ENCODE results near the gene METTL21C. TPM values are rescaled to one million over a fixed set of nuclear protein-coding genes. Genes with fewer than 3 reads are reported as not detected.

METTL21C gene
- total RNA-seq, 1 experiment from 2014 or later: not detected

GRCh38 chr13:102693776-102694175, 1.1 kb downstream of the METTL21C start:
- Histone ChIP-seq H3K27me3 (ENCODE audit: insufficient read depth, low read depth) (no peaks in the 10 kb centered on the region), H3K9me3 (ENCODE audit: insufficient read depth, low read depth) (no peaks in the 10 kb centered on the region), H3K36me3 (ENCODE audit: low read depth) (no peaks in the 10 kb centered on the region), H3K27ac (no peak overlapping the region), H3K4me2 (no peak overlapping the region), H3K79me2 (ENCODE audit: low read depth) (no peaks in the 10 kb centered on the region), H4K20me1 (ENCODE audit: insufficient read depth) (no peaks in the 10 kb centered on the region), H3K4me1 (replicated peaks; ENCODE audit: insufficient read depth) (peaks cover 6% of the 10 kb centered on the region; the same call in 1 of the 2 replicates), H3K9me2 (ENCODE audit: insufficient read depth) (no peaks in the 10 kb centered on the region), H3F3A (ENCODE audit: insufficient read depth, low read depth) (no peaks in the 10 kb centered on the region), H3K4me3 (no peak overlapping the region), H2AFZ (no peak overlapping the region)
- ChIA-PET CTCF (interaction anchor here (0.6 kb wide), 1 partner anchor 554 kb away, joined by 3 read pairs; no protein-coding TSS in a partner anchor), POLR2A (ENCODE audit: unreplicated experiment) (no interaction called here)
- no TSS peak for BruUV-seq (replicated peaks)
- intact Hi-C loops (cut with micrococcal nuclease; ENCODE audit: unreplicated experiment): no loop called here
- TF ChIP-seq CTCF (conservative IDR thresholded peaks at IDR 0.05) (no peak), EZH2 (IDR thresholded peaks at IDR 0.05; ENCODE audit: low read depth) (no peak)
- DNase-seq: no peak

DNA sequence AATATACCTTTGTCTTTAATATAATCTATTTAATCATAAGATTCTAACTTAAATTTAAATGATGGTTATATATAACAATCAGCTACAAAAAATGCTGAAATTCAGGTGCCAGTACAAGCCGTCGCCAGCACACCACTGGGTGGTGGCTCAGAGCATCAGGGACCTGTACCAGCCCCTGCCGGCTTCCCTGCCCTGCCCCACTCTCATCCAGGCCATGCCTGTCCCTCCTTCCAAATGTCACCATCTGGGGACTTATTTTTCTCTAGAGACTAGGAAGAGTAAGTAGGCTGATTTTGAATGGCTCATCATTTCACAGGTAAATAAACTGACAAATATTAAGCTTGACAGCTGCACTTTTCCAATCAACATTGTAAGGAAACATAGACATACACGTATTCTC, 1.6 kb downstream of the METTL21C start:
- POLR2A ChIA-PET (ENCODE audit: unreplicated experiment): no interaction called here
- no TSS peak for BruUV-seq (replicated peaks)
- CTCF ChIA-PET: no interaction called here

DNA sequence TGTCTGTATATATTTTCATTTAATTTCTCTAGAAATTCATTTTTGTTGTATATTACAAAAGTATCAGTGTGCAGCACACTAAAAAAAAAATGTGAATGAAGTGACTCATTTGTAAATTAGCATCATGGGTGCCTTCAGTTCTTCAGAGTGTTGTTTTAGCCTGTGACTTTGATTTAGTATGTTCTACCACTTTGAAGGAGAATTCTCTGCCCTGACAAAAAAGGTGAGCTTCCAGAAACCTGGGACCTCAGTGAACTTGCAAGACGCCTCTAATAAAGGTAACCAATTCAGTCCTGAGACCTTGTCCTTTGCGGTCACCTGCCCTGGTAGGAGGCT, 2.4 kb downstream of the METTL21C start:
- no peak overlapping the region for H3K4me3 ChIP-seq
- peaks cover 6% of the 10 kb centered on the region; the same call in 1 of the 2 replicates for H3K4me1 ChIP-seq (replicated peaks; ENCODE audit: insufficient read depth)
- H3K4me2 ChIP-seq: no peak overlapping the region
- intact Hi-C loops (cut with micrococcal nuclease; ENCODE audit: unreplicated experiment): no loop called here
- H4K20me1 ChIP-seq (ENCODE audit: insufficient read depth): no peaks in the 10 kb centered on the region
- H2AFZ ChIP-seq: no peak overlapping the region
- H3F3A ChIP-seq (ENCODE audit: insufficient read depth, low read depth): no peaks in the 10 kb centered on the region
- H3K27me3 ChIP-seq (ENCODE audit: insufficient read depth, low read depth): no peaks in the 10 kb centered on the region
- H3K36me3 ChIP-seq (ENCODE audit: low read depth): no peaks in the 10 kb centered on the region
- H3K9me2 ChIP-seq (ENCODE audit: insufficient read depth): no peaks in the 10 kb centered on the region
- H3K9me3 ChIP-seq (ENCODE audit: insufficient read depth, low read depth): no peaks in the 10 kb centered on the region
- H3K79me2 ChIP-seq (ENCODE audit: low read depth): no peaks in the 10 kb centered on the region
- DNase-seq: no peak
- BruUV-seq (replicated peaks): no TSS peak
- ChIA-PET CTCF (no interaction called here), POLR2A (ENCODE audit: unreplicated experiment) (no interaction called here)
- no peak for TF ChIP-seq EZH2 (IDR thresholded peaks at IDR 0.05; ENCODE audit: low read depth)
- TF ChIP-seq CTCF (conservative IDR thresholded peaks at IDR 0.05): no peak
- H3K27ac ChIP-seq: no peak overlapping the region

More for the DNA sequence above, 1.6 kb downstream of the METTL21C start:
- TF ChIP-seq CTCF (conservative IDR thresholded peaks at IDR 0.05) (no peak), EZH2 (IDR thresholded peaks at IDR 0.05; ENCODE audit: low read depth) (no peak)
- Histone ChIP-seq H3K4me2 (no peak overlapping the region), H3K36me3 (ENCODE audit: low read depth) (no peaks in the 10 kb centered on the region), H3K4me1 (replicated peaks; ENCODE audit: insufficient read depth) (peaks cover 6% of the 10 kb centered on the region; the same call in 1 of the 2 replicates), H2AFZ (no peak overlapping the region), H3K9me3 (ENCODE audit: insufficient read depth, low read depth) (no peaks in the 10 kb centered on the region), H3K9me2 (ENCODE audit: insufficient read depth) (no peaks in the 10 kb centered on the region), H4K20me1 (ENCODE audit: insufficient read depth) (no peaks in the 10 kb centered on the region), H3K79me2 (ENCODE audit: low read depth) (no peaks in the 10 kb centered on the region), H3K4me3 (no peak overlapping the region), H3F3A (ENCODE audit: insufficient read depth, low read depth) (no peaks in the 10 kb centered on the region), H3K27me3 (ENCODE audit: insufficient read depth, low read depth) (no peaks in the 10 kb centered on the region), H3K27ac (no peak overlapping the region)
- intact Hi-C loops (cut with micrococcal nuclease; ENCODE audit: unreplicated experiment): no loop called here
- no peak for DNase-seq
